Osteoblast (primary cell): ENCODE measurements around the gene PCDH9. TPM values are rescaled to one million over a fixed set of nuclear protein-coding genes. Genes with fewer than 3 reads are reported as not detected.

Experiments used
- DNase-seq: peaks from one replicate; pipeline ENCODE4 v3.0.0; 2011; ENCODE audit warnings: low spot score, mixed read lengths; ENCODE audit not compliant: insufficient read length; ENCODE audit errors: missing footprints
- H2AFZ ChIP-seq: 2 replicates; pipeline ENCODE4 v1.6.0; 2011; ENCODE audit warnings: mild to moderate bottlenecking, low read length
- H3K27ac ChIP-seq: 2 replicates; pipeline ENCODE4 v1.5.1; 2011; ENCODE audit warnings: mild to moderate bottlenecking, low read depth, low read length, moderate library complexity
- H3K27me3 ChIP-seq: 2 replicates; pipeline ENCODE4 v1.6.0; 2012; ENCODE audit warnings: mild to moderate bottlenecking, control low read depth, inconsistent platforms, low read length, moderate library complexity; ENCODE audit not compliant: insufficient read depth
- H3K36me3 ChIP-seq: 2 replicates; pipeline ENCODE4 v1.5.1; 2011; ENCODE audit warnings: mild to moderate bottlenecking, low read length, control low read depth, moderate library complexity; ENCODE audit not compliant: insufficient read depth
- H3K4me1 ChIP-seq: 2 replicates; pipeline ENCODE4 v1.5.1; 2011; ENCODE audit warnings: mild to moderate bottlenecking, low read length, control low read depth, moderate library complexity; ENCODE audit not compliant: insufficient read depth
- H3K4me2 ChIP-seq: 2 replicates; pipeline ENCODE4 v1.6.0; 2011; ENCODE audit warnings: mild to moderate bottlenecking, low read length; ENCODE audit not compliant: insufficient read depth
- H3K4me3 ChIP-seq: fragments of 200-600 bp; sonication (generic); 3 replicates; pipeline ENCODE4 v1.5.1; 2012; ENCODE audit warnings: mild to moderate bottlenecking, low read length, inconsistent platforms; ENCODE audit not compliant: insufficient read depth
- H3K79me2 ChIP-seq: 2 replicates; pipeline ENCODE4 v1.6.0; 2012; ENCODE audit warnings: mild to moderate bottlenecking, low read length, control low read depth, inconsistent platforms; ENCODE audit not compliant: insufficient read depth
- H3K9me3 ChIP-seq: 2 replicates; pipeline ENCODE4 v1.5.1; 2011; ENCODE audit warnings: low read depth, low read length, control low read depth
- H4K20me1 ChIP-seq: 2 replicates; pipeline ENCODE4 v1.6.0; 2012; ENCODE audit warnings: mild to moderate bottlenecking, low read length, control low read depth; ENCODE audit not compliant: insufficient read depth
- total RNA-seq: library from RNA; depleted of rRNA; stranded (reverse); fragments of >200 nt; gene quantifications from 2 replicates; pipeline ENCODE4 v1.2.3, GENCODE V29; 2012
- TF ChIP-seq, protein P1 (sequence below): IDR thresholded peaks from 2 replicates; pipeline ENCODE4 v1.5.1; 2011; ENCODE audit warnings: mild to moderate bottlenecking, low read depth, low read length, moderate library complexity; ENCODE audit errors: extremely low read depth

The PCDH9 gene
- total RNA-seq, 1 donor: 1.1 TPM

DNA sequence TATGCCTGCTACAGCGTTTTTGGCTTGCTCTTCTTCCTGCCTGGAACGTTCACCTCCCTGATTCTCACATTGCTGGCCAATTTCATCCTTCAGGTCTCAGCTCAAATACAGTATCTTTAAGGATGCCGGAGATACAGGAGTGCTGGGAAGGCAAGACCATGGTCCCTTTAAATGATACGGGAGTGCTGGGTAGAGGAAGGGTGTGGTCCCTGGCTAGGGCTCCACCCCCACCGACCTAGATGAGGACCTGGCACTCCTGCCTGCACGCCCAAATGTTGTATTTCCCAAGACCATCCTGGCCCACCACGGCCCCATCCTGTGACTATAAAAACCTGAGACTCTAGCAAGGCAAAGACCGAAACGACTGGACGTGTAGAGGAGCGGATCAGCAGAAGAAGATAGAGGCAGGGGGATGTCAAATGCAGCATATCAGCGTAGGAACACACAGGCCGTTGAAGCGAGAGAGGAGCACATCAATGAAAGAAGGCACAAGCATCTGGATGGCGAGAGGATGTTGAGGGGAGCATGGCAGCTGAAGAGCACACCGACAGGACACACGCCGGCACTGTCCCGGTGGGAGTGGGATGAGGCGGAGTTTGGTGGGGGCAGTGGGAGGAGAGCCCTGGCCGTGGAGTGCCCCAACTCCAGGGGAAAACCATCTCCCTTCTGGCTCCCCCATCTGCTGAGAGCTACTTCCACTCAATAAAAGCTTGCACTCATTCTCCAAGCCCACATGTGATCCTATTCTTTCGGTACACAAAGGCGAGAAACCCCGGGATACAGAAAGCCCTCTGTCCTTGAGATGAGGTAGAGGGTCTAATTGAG, 74.0 kb downstream of the PCDH9 start:
- TF ChIP-seq, protein P1, sequence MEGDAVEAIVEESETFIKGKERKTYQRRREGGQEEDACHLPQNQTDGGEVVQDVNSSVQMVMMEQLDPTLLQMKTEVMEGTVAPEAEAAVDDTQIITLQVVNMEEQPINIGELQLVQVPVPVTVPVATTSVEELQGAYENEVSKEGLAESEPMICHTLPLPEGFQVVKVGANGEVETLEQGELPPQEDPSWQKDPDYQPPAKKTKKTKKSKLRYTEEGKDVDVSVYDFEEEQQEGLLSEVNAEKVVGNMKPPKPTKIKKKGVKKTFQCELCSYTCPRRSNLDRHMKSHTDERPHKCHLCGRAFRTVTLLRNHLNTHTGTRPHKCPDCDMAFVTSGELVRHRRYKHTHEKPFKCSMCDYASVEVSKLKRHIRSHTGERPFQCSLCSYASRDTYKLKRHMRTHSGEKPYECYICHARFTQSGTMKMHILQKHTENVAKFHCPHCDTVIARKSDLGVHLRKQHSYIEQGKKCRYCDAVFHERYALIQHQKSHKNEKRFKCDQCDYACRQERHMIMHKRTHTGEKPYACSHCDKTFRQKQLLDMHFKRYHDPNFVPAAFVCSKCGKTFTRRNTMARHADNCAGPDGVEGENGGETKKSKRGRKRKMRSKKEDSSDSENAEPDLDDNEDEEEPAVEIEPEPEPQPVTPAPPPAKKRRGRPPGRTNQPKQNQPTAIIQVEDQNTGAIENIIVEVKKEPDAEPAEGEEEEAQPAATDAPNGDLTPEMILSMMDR: no peak
- Histone ChIP-seq H3K9me3 (no peaks in the 10 kb centered on the region), H3K79me2 (no peaks in the 10 kb centered on the region), H3K4me3 (no peak overlapping the region), H2AFZ (peak overlapping the region; percentile 19), H3K27ac (no peak overlapping the region), H3K27me3 (no peaks in the 10 kb centered on the region), H3K36me3 (no peaks in the 10 kb centered on the region), H3K4me2 (no peak overlapping the region), H4K20me1 (no peaks in the 10 kb centered on the region), H3K4me1 (no peaks in the 10 kb centered on the region)
- no peak for DNase-seq

- Histone ChIP-seq H2AFZ (no peak overlapping the region), H4K20me1 (no peaks in the 10 kb centered on the region), H3K27me3 (no peaks in the 10 kb centered on the region), H3K9me3 (no peaks in the 10 kb centered on the region), H3K4me2 (no peak overlapping the region), H3K79me2 (no peaks in the 10 kb centered on the region), H3K4me1 (peaks cover 14% of the 10 kb centered on the region), H3K36me3 (no peaks in the 10 kb centered on the region), H3K4me3 (no peak overlapping the region), H3K27ac (no peak overlapping the region)
- TF ChIP-seq, protein P1: no peak
- no peak for DNase-seq
These were observed 78.1 kb downstream of the PCDH9 start for GRCh38 chr13:67152085-67152484.

DNA sequence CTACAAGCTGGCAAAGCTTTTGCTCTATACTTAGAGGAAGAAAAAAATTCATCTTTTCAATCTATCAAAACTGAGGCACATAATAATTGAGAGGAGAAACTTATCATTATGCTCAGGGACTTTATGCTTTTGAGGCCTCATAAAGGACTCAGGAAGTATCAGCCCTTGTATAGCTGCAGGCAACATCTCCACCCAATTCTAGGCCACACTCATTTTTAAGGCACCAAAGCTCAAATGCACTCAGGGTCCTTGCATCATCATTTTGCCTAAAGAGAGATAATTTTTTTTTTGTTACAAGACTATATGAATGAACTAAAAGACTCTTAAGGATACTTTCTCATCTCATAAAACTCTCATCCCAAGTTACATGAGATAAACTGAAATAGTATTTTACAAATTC, 78.5 kb downstream of the PCDH9 start:
- H2AFZ ChIP-seq: no peak overlapping the region
- H3K4me1 ChIP-seq: peaks cover 17% of the 10 kb centered on the region
- no peaks in the 10 kb centered on the region for H3K9me3 ChIP-seq
- H3K27me3 ChIP-seq: no peaks in the 10 kb centered on the region
- no peaks in the 10 kb centered on the region for H3K36me3 ChIP-seq
- no peaks in the 10 kb centered on the region for H4K20me1 ChIP-seq
- H3K4me2 ChIP-seq: no peak overlapping the region
- DNase-seq: no peak
- no peak overlapping the region for H3K27ac ChIP-seq
- H3K4me3 ChIP-seq: no peak overlapping the region
- TF ChIP-seq, protein P1: no peak
- no peaks in the 10 kb centered on the region for H3K79me2 ChIP-seq

GRCh38 chr13:67150608-67151007, 79.5 kb downstream of the PCDH9 start:
- Histone ChIP-seq H4K20me1 (no peaks in the 10 kb centered on the region), H3K4me1 (peaks cover 17% of the 10 kb centered on the region), H3K79me2 (no peaks in the 10 kb centered on the region), H3K27ac (no peak overlapping the region), H3K4me2 (no peak overlapping the region), H3K27me3 (no peaks in the 10 kb centered on the region), H3K4me3 (no peak overlapping the region), H3K9me3 (no peaks in the 10 kb centered on the region), H2AFZ (no peak overlapping the region), H3K36me3 (no peaks in the 10 kb centered on the region)
- no peak for DNase-seq
- TF ChIP-seq, protein P1: no peak
